Smooth muscle cell (in vitro differentiated cells): ENCODE data around the gene NUDT22. TPM values are rescaled to one million over a fixed set of nuclear protein-coding genes. Genes with fewer than 3 reads are reported as not detected.

Source experiments
- DNase-seq: peaks from one replicate; lab custom pipeline; 2025; ENCODE audit not compliant: unreplicated experiment; lab: John Stamatoyannopoulos, UW
- H2AFZ ChIP-seq: fragments of 200-600 bp; sonication (generic); 2 replicates; pipeline ENCODE4 v1.6.0; 2016; ENCODE audit warnings: antibody characterized with exemption, low read depth, mild to moderate bottlenecking
- H3F3A ChIP-seq: fragments of 200-600 bp; sonication (generic); 2 replicates; pipeline ENCODE4 v1.6.0; 2017; ENCODE audit warnings: antibody characterized with exemption, low read depth
- H3K27ac ChIP-seq: fragments of 200-600 bp; sonication (generic); 2 replicates; pipeline ENCODE4 v1.5.1; 2016; ENCODE audit warnings: low read depth, mild to moderate bottlenecking
- H3K27me3 ChIP-seq: fragments of 200-600 bp; sonication (generic); 2 replicates; pipeline ENCODE4 v1.6.1; 2016; ENCODE audit warnings: low read depth, mild to moderate bottlenecking
- H3K36me3 ChIP-seq: fragments of 200-600 bp; sonication (generic); 2 replicates; pipeline ENCODE4 v1.5.1; 2016; ENCODE audit warnings: low read depth
- H3K4me1 ChIP-seq: fragments of 200-600 bp; sonication (generic); 2 replicates; pipeline ENCODE4 v1.5.1; 2016; ENCODE audit warnings: low read depth
- H3K4me2 ChIP-seq: fragments of 200-600 bp; sonication (generic); 2 replicates; pipeline ENCODE4 v1.6.0; 2016; ENCODE audit warnings: mild to moderate bottlenecking
- H3K4me3 ChIP-seq: fragments of 200-600 bp; sonication (generic); 2 replicates; pipeline ENCODE4 v1.5.1; 2016; ENCODE audit warnings: mild to moderate bottlenecking
- H3K79me2 ChIP-seq: fragments of 200-600 bp; sonication (generic); 2 replicates; pipeline ENCODE4 v1.6.0; 2016; ENCODE audit warnings: low read depth, mild to moderate bottlenecking
- H3K9ac ChIP-seq: fragments of 200-600 bp; sonication (generic); 2 replicates; pipeline ENCODE4 v1.6.0; 2016; ENCODE audit warnings: low read depth
- H3K9me3 ChIP-seq: fragments of 200-600 bp; sonication (generic); replicated peaks from 2 replicates; pipeline ENCODE4 v1.5.1; 2016; ENCODE audit warnings: low read depth
- H4K20me1 ChIP-seq: fragments of 200-600 bp; sonication (generic); 2 replicates; pipeline ENCODE4 v1.6.0; 2016; ENCODE audit warnings: low read depth
- WGBS: methylation state at CpG from one replicate; pipeline ENCODE4 v1.1.7; 2016; ENCODE audit warnings: low lambda C conversion rate; 5-methylcytosine and 5-hydroxymethylcytosine counted together
- polyA plus RNA-seq: library from polyadenylated mRNA; unstranded; fragments of >200 nt; fragmentation: Nextera tagmentation; extraction: Ambion mirVana; gene quantifications from 2 replicates; pipeline ENCODE4 v1.2.1, GENCODE V29; 2016
- total RNA-seq: library from RNA; depleted of rRNA; stranded (reverse); fragments of >200 nt; gene quantifications from 2 replicates; pipeline ENCODE4 v1.2.3, GENCODE V29; 2014
- TF ChIP-seq, protein P1 (sequence below): fragments of 200-600 bp; sonication (generic); IDR thresholded peaks from 2 replicates; pipeline ENCODE4 v1.5.1; 2017; ENCODE audit warnings: borderline replicate concordance, mild to moderate bottlenecking, antibody characterized with exemption; ENCODE audit not compliant: insufficient read depth, poor library complexity, severe bottlenecking

NUDT22 gene
- total and polyA plus RNA-seq, 2 experiments from 2014 or later: 51.5 to 82.1 TPM

DNA sequence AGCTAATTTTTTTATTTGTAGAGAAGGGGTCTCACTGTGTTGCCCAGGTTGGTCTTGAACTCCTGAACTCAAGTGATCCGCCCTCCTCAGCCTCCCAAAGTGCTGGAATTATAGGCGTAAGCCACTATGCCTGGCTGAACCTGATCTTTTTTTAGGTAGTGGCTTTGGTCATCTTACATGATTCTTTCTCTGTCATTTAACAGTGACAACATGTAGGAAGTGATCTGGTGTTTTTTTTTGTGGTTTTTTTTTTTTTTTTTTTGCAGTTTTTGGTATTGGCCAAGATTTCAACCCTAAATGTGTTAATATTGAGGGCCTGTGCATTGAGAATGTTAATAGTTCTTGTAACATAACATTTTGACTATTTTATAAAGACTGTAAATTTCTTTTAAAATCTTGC, 27.6 kb upstream of the NUDT22 start:
- Histone ChIP-seq H3K27me3 (no peaks in the 10 kb centered on the region), H3K79me2 (peaks cover 5% of the 10 kb centered on the region), H3K9ac (no peak overlapping the region), H3K9me3 (no peaks in the 10 kb centered on the region), H3K36me3 (peaks cover 38% of the 10 kb centered on the region), H3K4me3 (no peak overlapping the region), H3K4me2 (no peak overlapping the region), H3K27ac (no peak overlapping the region), H3K4me1 (no peaks in the 10 kb centered on the region), H3F3A (no peaks in the 10 kb centered on the region), H4K20me1 (peaks cover 33% of the 10 kb centered on the region), H2AFZ (no peak overlapping the region)
- TF ChIP-seq, protein P1, sequence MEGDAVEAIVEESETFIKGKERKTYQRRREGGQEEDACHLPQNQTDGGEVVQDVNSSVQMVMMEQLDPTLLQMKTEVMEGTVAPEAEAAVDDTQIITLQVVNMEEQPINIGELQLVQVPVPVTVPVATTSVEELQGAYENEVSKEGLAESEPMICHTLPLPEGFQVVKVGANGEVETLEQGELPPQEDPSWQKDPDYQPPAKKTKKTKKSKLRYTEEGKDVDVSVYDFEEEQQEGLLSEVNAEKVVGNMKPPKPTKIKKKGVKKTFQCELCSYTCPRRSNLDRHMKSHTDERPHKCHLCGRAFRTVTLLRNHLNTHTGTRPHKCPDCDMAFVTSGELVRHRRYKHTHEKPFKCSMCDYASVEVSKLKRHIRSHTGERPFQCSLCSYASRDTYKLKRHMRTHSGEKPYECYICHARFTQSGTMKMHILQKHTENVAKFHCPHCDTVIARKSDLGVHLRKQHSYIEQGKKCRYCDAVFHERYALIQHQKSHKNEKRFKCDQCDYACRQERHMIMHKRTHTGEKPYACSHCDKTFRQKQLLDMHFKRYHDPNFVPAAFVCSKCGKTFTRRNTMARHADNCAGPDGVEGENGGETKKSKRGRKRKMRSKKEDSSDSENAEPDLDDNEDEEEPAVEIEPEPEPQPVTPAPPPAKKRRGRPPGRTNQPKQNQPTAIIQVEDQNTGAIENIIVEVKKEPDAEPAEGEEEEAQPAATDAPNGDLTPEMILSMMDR: no peak
- DNase-seq: no peak
- 95% methylated on average over 2 of the region's 2 CpGs for WGBS

DNA sequence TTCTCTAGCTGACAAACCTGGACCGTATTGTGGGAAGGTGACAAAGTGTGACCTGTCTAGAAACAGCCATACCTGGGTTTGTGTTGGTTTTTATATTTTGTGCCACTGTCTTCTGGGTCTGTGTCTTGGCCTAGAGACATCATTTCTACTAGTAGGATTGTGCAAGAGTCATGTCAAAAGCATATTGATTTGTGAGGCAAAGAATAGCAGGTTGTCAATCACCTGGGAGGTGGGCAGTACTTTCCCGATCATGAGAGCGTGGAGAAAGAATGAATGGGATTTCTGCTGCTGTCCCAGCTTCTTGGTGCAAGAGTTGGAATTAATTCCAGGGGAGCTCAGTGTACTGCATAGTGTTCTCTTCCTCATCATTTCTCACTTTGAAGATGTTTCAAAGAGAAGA, 24.5 kb upstream of the NUDT22 start:
- no peaks in the 10 kb centered on the region for H3F3A ChIP-seq
- H3K4me1 ChIP-seq: no peaks in the 10 kb centered on the region
- no peak overlapping the region for H3K4me2 ChIP-seq
- H3K27me3 ChIP-seq: no peaks in the 10 kb centered on the region
- WGBS: 95% methylated on average over 3 of the region's 3 CpGs
- no peak overlapping the region for H3K9ac ChIP-seq
- no peaks in the 10 kb centered on the region for H3K79me2 ChIP-seq
- peaks cover 25% of the 10 kb centered on the region for H3K36me3 ChIP-seq
- no peak overlapping the region for H2AFZ ChIP-seq
- H3K4me3 ChIP-seq: no peak overlapping the region
- TF ChIP-seq, protein P1: no peak
- no peaks in the 10 kb centered on the region for H3K9me3 ChIP-seq
- no peak overlapping the region for H3K27ac ChIP-seq
- peaks cover 17% of the 10 kb centered on the region for H4K20me1 ChIP-seq
- no peak for DNase-seq

- Histone ChIP-seq H3K9ac (no peak overlapping the region), H3K27ac (no peak overlapping the region), H3K4me1 (no peaks in the 10 kb centered on the region), H3F3A (no peaks in the 10 kb centered on the region), H3K36me3 (peaks cover 13% of the 10 kb centered on the region), H2AFZ (no peak overlapping the region), H4K20me1 (peaks cover 5% of the 10 kb centered on the region), H3K9me3 (no peaks in the 10 kb centered on the region), H3K4me3 (no peak overlapping the region), H3K27me3 (no peaks in the 10 kb centered on the region), H3K79me2 (no peaks in the 10 kb centered on the region), H3K4me2 (no peak overlapping the region)
- TF ChIP-seq, protein P1: no peak
- 98% methylated on average over 9 of the region's 9 CpGs for WGBS
- DNase-seq: no peak
These were observed 23.1 kb upstream of the NUDT22 start for GRCh38 chr11:64202992-64203391.

DNA sequence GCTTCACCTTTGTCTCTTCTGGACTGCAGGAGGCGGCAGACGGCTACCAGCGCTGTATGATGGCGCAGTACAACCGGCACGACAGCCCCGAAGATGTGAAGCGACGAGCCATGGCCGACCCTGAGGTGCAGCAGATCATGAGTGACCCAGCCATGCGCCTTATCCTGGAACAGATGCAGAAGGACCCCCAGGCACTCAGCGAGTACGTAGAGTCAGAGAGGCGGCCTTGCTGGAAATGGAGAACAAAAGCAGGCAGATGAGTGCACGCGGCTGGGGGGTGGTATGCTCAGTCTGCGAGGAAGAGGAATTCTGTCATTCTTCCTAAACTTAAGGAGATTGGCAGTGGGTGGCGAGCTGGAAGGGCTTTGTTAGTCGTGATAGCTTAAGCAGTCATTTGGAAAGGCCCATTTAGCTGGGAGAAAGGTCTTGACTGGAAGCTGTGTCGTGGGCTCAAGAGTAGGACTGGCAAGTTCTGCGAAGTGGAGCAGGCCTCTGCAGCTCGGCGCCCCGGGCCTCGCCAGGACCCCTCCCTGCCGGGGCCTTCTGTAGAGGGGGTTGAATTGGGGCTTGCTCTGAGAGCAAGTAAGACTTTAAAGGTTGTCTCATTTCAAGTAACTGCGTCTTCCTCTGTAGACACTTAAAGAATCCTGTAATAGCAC, 22.5 kb upstream of the NUDT22 start:
- no peak overlapping the region for H3K9ac ChIP-seq
- no peak overlapping the region for H2AFZ ChIP-seq
- DNase-seq: no peak
- H3K4me1 ChIP-seq: no peaks in the 10 kb centered on the region
- H3K27me3 ChIP-seq: no peaks in the 10 kb centered on the region
- no peaks in the 10 kb centered on the region for H3K79me2 ChIP-seq
- TF ChIP-seq, protein P1: no peak
- no peaks in the 10 kb centered on the region for H3K9me3 ChIP-seq
- peaks cover 5% of the 10 kb centered on the region for H4K20me1 ChIP-seq
- H3K4me3 ChIP-seq: no peak overlapping the region
- no peak overlapping the region for H3K27ac ChIP-seq
- no peaks in the 10 kb centered on the region for H3F3A ChIP-seq
- H3K4me2 ChIP-seq: no peak overlapping the region
- peaks cover 13% of the 10 kb centered on the region for H3K36me3 ChIP-seq
- 97% methylated on average over 27 of the region's 27 CpGs for WGBS
